Keratinocyte (primary cell): ENCODE data around the gene RASSF1.

Source experiments
- EZH2 ChIP-seq: IDR thresholded peaks from one replicate; pipeline ENCODE4 v1.6.1; 2012; ENCODE audit warnings: inconsistent platforms, mild to moderate bottlenecking, low read length, moderate library complexity
- TF ChIP-seq, protein P1 (sequence below), 3 experiments: IDR thresholded peaks in 1 of 3; conservative IDR thresholded peaks in 1 of 3; optimal IDR thresholded peaks in 1 of 3; 2 replicates in 2 of 3; 3 replicates in 1 of 3; pipeline versions ENCODE3 to v1.5.1; 2011; ENCODE audit warnings: low read length in 3 of 3, mild to moderate bottlenecking in 3 of 3, moderate library complexity in 2 of 3, control low read depth in 1 of 3, inconsistent platforms in 1 of 3; ENCODE audit not compliant: insufficient read depth in 2 of 3; ENCODE audit errors: extremely low read depth in 1 of 3

DNA sequence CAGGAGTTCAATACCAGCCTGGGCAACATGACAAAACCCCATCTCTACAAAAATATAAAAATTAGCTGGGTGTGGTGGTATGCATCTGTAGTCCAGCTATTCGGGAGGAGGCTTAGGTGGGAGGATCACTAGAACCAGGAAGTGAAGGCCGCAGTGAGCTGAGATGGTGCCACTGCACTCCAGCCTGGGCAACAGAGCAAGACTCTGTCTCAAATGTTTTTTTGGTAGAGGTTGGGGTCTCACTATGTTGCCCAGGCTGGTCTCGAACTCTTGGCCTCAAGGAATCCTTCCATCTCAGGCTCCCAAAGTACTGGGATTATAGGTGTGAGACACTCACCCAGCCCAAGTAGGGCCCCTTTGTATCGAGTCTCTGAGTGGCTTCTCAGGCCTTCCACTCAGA is 46.5 kb downstream of the RASSF1 start:
- TF ChIP-seq, protein P1, sequence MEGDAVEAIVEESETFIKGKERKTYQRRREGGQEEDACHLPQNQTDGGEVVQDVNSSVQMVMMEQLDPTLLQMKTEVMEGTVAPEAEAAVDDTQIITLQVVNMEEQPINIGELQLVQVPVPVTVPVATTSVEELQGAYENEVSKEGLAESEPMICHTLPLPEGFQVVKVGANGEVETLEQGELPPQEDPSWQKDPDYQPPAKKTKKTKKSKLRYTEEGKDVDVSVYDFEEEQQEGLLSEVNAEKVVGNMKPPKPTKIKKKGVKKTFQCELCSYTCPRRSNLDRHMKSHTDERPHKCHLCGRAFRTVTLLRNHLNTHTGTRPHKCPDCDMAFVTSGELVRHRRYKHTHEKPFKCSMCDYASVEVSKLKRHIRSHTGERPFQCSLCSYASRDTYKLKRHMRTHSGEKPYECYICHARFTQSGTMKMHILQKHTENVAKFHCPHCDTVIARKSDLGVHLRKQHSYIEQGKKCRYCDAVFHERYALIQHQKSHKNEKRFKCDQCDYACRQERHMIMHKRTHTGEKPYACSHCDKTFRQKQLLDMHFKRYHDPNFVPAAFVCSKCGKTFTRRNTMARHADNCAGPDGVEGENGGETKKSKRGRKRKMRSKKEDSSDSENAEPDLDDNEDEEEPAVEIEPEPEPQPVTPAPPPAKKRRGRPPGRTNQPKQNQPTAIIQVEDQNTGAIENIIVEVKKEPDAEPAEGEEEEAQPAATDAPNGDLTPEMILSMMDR (optimal IDR thresholded peaks at IDR 0.05 in 1 of 3, IDR thresholded peaks at IDR 0.05 in 1 of 3, conservative IDR thresholded peaks at IDR 0.05 in 1 of 3; ENCODE audit: extremely low read depth in 1 of 3, insufficient read depth in 2 of 3, low read length in 3 of 3), result no peak
- TF ChIP-seq EZH2, result no peak
